ENCODE data around the gene OR5I1.
A peak's percentile ranks its signal among the peaks of the same experiment; 100 is the strongest.
"Not testable (repeated sequence)": the region's sequence is repeated elsewhere in the genome, so short reads cannot be mapped to it uniquely, and the experiment has no call there.

Gene OR5I1

GRCh38 chr11:55936300-55936699 is at the start of gene OR5I1:
TSS of gene OR5I1 (minus strand) at chr11:55936400. CDS start at chr11:55936400, 0 bp downstream.
- no peak for FAIRE-seq
- DNase-seq (ENCODE audit: insufficient read length, low spot score), result no peak

- DNase-seq (ENCODE audit: insufficient read length, low spot score) (no peak), FAIRE-seq (no peak)
These were observed 34.7 kb upstream of the OR5I1 start for GRCh38 chr11:55970935-55971334.

- FAIRE-seq, result no peak
- DNase-seq (ENCODE audit: insufficient read length, low spot score), result no peak
These were observed 33.6 kb upstream of the OR5I1 start, which contains the start of gene OR10AG1 for GRCh38 chr11:55969845-55970244. TSS of gene OR10AG1 (minus strand) at chr11:55969945. CDS start at chr11:55969907, 38 bp downstream.

- DNase-seq (ENCODE audit: insufficient read length, low spot score), result no peak
These were observed 31.7 kb upstream of the OR5I1 start for GRCh38 chr11:55967914-55968313.

GRCh38 chr11:55966391-55966790 is 30.2 kb upstream of the OR5I1 start:
- no peak for FAIRE-seq
- no peak for DNase-seq (ENCODE audit: insufficient read length, low spot score)

More at GRCh38 chr11:55967914-55968313, 31.7 kb upstream of the OR5I1 start:
- no peak for FAIRE-seq

GRCh38 chr11:55956521-55956920 is 20.3 kb upstream of the OR5I1 start:
- no peak for FAIRE-seq
- DNase-seq (ENCODE audit: insufficient read length, low spot score), result no peak

- FAIRE-seq, result no peak
- no peak for DNase-seq (ENCODE audit: insufficient read length, low spot score)
These were observed 13.1 kb upstream of the OR5I1 start for GRCh38 chr11:55949330-55949729.

GRCh38 chr11:55942785-55943392 is 6.7 kb upstream of the OR5I1 start:
- DNase-seq (ENCODE audit: insufficient read length, low spot score), result peak; percentile 0

GRCh38 chr11:55920537-55920936 is 15.7 kb downstream of the OR5I1 start:
- FAIRE-seq (no peak), DNase-seq (ENCODE audit: insufficient read length, low spot score) (no peak)

More at GRCh38 chr11:55942785-55943392, 6.7 kb upstream of the OR5I1 start:
- FAIRE-seq, result no peak

GRCh38 chr11:55914482-55914881 is 21.7 kb downstream of the OR5I1 start, which contains the start of gene OR5W2:
TSS of gene OR5W2 (minus strand) at chr11:55914582. CDS start at chr11:55914582, 0 bp downstream.
- DNase-seq (ENCODE audit: insufficient read length, low spot score) (no peak), FAIRE-seq (no peak)

- FAIRE-seq (no peak), DNase-seq (ENCODE audit: insufficient read length, low spot score) (no peak)
These were observed 33.9 kb downstream of the OR5I1 start for GRCh38 chr11:55902308-55902707.

GRCh38 chr11:55895216-55895615 is 41.0 kb downstream of the OR5I1 start:
- DNase-seq (ENCODE audit: insufficient read length, low spot score), result no peak

GRCh38 chr11:55885481-55885880 is 50.7 kb downstream of the OR5I1 start:
- not testable (repeated sequence) for DNase-seq (ENCODE audit: insufficient read length, low spot score); FAIRE-seq

More at GRCh38 chr11:55895216-55895615, 41.0 kb downstream of the OR5I1 start:
- FAIRE-seq, result no peak

Data from HTR-8/SVneo (cell line).